ENCODE results near the gene CHRDL2. TPM values are rescaled to one million over a fixed set of nuclear protein-coding genes. Genes with fewer than 3 reads are reported as not detected.

CHRDL2 gene
- total RNA-seq, 1 experiment from 2014 or later = 0.37 TPM

DNA sequence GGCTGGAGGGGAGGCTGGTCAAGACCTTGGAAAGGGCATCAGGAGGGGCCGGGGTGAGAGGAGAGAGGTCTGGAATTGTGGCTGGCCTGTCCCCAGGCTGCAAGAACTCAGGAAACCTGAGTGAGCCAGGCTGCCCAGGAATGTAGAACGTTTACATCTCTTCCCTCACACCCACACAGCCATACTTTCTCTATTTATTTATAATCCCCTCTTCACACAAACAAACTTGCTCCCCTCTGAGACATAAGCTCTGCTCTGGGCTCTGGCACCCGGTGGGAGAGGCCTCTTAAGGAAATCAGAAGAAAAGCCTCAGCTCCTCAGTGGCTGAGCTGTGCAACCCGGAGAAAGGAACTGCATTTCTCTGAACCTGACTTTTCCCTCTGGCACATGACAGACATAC, 5.5 kb downstream of the CHRDL2 start:
- POLR2A ChIA-PET = interaction anchor here (0.9 kb wide), 1 partner anchor 24 kb away, joined by 3 read pairs; no protein-coding TSS in a partner anchor
- Mint-ChIP-seq H3K36me3 (no peaks in the 10 kb centered on the region), H3K9me3 (no peaks in the 10 kb centered on the region), H3K4me3 (no peak overlapping the region), H3K27ac (no peak overlapping the region), H3K27me3 (ENCODE audit: low read depth) (peaks cover 74% of the 10 kb centered on the region), H3K4me1 (peaks cover 12% of the 10 kb centered on the region)
- no peak for DNase-seq (ENCODE audit: low spot score)
- CTCF ChIA-PET = interaction anchor here (0.9 to 13.9 kb wide), 15 partner anchors 10 to 259 kb away, joined by 3 to 263 read pairs (median 6); partner anchors contain the start of gene RNF169
- TF ChIP-seq, protein P1, sequence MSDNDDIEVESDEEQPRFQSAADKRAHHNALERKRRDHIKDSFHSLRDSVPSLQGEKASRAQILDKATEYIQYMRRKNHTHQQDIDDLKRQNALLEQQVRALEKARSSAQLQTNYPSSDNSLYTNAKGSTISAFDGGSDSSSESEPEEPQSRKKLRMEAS (CRISPR knock-in tag; IDR thresholded peaks at IDR 0.05) = no peak
- TF ChIP-seq OVOL2 (CRISPR knock-in tag; IDR thresholded peaks at IDR 0.05; ENCODE audit: borderline replicate concordance) (no peak), FOXK1 (CRISPR knock-in tag; IDR thresholded peaks at IDR 0.05) (no peak), ZNF121 (CRISPR knock-in tag; IDR thresholded peaks at IDR 0.05) (no peak), NR2C2 (CRISPR knock-in tag; IDR thresholded peaks at IDR 0.05) (no peak), SMAD3 (CRISPR knock-in tag; IDR thresholded peaks at IDR 0.05; ENCODE audit: borderline replicate concordance) (no peak), JAZF1 (CRISPR knock-in tag; IDR thresholded peaks at IDR 0.05) (no peak), GABPB1 (CRISPR knock-in tag; IDR thresholded peaks at IDR 0.05) (no peak)
- TF ChIP-seq, protein P2, sequence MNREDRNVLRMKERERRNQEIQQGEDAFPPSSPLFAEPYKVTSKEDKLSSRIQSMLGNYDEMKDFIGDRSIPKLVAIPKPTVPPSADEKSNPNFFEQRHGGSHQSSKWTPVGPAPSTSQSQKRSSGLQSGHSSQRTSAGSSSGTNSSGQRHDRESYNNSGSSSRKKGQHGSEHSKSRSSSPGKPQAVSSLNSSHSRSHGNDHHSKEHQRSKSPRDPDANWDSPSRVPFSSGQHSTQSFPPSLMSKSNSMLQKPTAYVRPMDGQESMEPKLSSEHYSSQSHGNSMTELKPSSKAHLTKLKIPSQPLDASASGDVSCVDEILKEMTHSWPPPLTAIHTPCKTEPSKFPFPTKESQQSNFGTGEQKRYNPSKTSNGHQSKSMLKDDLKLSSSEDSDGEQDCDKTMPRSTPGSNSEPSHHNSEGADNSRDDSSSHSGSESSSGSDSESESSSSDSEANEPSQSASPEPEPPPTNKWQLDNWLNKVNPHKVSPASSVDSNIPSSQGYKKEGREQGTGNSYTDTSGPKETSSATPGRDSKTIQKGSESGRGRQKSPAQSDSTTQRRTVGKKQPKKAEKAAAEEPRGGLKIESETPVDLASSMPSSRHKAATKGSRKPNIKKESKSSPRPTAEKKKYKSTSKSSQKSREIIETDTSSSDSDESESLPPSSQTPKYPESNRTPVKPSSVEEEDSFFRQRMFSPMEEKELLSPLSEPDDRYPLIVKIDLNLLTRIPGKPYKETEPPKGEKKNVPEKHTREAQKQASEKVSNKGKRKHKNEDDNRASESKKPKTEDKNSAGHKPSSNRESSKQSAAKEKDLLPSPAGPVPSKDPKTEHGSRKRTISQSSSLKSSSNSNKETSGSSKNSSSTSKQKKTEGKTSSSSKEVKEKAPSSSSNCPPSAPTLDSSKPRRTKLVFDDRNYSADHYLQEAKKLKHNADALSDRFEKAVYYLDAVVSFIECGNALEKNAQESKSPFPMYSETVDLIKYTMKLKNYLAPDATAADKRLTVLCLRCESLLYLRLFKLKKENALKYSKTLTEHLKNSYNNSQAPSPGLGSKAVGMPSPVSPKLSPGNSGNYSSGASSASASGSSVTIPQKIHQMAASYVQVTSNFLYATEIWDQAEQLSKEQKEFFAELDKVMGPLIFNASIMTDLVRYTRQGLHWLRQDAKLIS (CRISPR knock-in tag; IDR thresholded peaks at IDR 0.05; ENCODE audit: borderline replicate concordance) = no peak
- no peak for ATAC-seq

DNA sequence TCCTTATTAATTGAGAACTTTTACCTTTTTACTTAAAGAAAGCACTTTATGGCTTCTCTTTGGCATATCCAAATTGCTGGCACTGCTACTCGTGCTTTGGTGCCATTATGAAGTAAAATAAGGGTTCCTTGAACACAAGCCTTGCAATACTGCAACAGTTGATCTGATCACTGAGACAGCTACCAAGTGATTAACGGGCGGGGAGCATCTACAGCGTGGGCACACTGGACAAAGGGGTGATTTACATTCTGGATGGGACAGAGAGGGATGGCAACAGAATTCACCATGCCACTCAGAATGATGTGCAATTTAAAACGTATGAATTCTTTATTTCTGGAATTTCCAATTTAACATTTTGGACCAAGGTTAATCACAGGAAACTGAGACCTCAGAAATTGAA, 7.7 kb downstream of the CHRDL2 start:
- H3K27ac Mint-ChIP-seq = no peak overlapping the region
- POLR2A ChIA-PET = no interaction called here
- no peaks in the 10 kb centered on the region for H3K36me3 Mint-ChIP-seq
- H3K4me3 Mint-ChIP-seq = no peak overlapping the region
- peaks cover 57% of the 10 kb centered on the region for H3K27me3 Mint-ChIP-seq (ENCODE audit: low read depth)
- H3K4me1 Mint-ChIP-seq = peaks cover 11% of the 10 kb centered on the region
- CTCF ChIA-PET = interaction anchor here (1.0 to 13.9 kb wide), 2 partner anchors 14 to 22 kb away, joined by 3 to 263 read pairs; no protein-coding TSS in a partner anchor
- H3K9me3 Mint-ChIP-seq = no peaks in the 10 kb centered on the region
- DNase-seq (ENCODE audit: low spot score) (no peak), ATAC-seq (no peak)
- TF ChIP-seq NR3C1 (CRISPR knock-in tag; conservative IDR thresholded peaks at IDR 0.05; ENCODE audit: low read depth) (no peak), TEAD1 (CRISPR knock-in tag; IDR thresholded peaks at IDR 0.05) (no peak), SOX15 (CRISPR knock-in tag; IDR thresholded peaks at IDR 0.05) (no peak), ZNF423 (CRISPR knock-in tag; IDR thresholded peaks at IDR 0.05) (no peak), TCF7 (CRISPR knock-in tag; IDR thresholded peaks at IDR 0.05; ENCODE audit: low read depth) (no peak), FOXP1 (CRISPR knock-in tag; IDR thresholded peaks at IDR 0.05; ENCODE audit: borderline replicate concordance) (no peak), SMAD4 (CRISPR knock-in tag; IDR thresholded peaks at IDR 0.05) (no peak), MXD4 (CRISPR knock-in tag; IDR thresholded peaks at IDR 0.05; ENCODE audit: borderline replicate concordance) (no peak), ZNF219 (CRISPR knock-in tag; IDR thresholded peaks at IDR 0.05; ENCODE audit: borderline replicate concordance) (no peak), ZNF138 (CRISPR knock-in tag; conservative IDR thresholded peaks at IDR 0.05) (no peak)
- TF ChIP-seq, protein P1 (CRISPR knock-in tag; IDR thresholded peaks at IDR 0.05) = no peak
- TF ChIP-seq, protein P3, sequence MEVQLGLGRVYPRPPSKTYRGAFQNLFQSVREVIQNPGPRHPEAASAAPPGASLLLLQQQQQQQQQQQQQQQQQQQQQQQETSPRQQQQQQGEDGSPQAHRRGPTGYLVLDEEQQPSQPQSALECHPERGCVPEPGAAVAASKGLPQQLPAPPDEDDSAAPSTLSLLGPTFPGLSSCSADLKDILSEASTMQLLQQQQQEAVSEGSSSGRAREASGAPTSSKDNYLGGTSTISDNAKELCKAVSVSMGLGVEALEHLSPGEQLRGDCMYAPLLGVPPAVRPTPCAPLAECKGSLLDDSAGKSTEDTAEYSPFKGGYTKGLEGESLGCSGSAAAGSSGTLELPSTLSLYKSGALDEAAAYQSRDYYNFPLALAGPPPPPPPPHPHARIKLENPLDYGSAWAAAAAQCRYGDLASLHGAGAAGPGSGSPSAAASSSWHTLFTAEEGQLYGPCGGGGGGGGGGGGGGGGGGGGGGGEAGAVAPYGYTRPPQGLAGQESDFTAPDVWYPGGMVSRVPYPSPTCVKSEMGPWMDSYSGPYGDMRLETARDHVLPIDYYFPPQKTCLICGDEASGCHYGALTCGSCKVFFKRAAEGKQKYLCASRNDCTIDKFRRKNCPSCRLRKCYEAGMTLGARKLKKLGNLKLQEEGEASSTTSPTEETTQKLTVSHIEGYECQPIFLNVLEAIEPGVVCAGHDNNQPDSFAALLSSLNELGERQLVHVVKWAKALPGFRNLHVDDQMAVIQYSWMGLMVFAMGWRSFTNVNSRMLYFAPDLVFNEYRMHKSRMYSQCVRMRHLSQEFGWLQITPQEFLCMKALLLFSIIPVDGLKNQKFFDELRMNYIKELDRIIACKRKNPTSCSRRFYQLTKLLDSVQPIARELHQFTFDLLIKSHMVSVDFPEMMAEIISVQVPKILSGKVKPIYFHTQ (CRISPR knock-in tag; IDR thresholded peaks at IDR 0.05) = no peak
- TF ChIP-seq, protein P4, sequence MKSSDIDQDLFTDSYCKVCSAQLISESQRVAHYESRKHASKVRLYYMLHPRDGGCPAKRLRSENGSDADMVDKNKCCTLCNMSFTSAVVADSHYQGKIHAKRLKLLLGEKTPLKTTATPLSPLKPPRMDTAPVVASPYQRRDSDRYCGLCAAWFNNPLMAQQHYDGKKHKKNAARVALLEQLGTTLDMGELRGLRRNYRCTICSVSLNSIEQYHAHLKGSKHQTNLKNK (CRISPR knock-in tag; IDR thresholded peaks at IDR 0.05) = no peak
- TF ChIP-seq, protein P5, sequence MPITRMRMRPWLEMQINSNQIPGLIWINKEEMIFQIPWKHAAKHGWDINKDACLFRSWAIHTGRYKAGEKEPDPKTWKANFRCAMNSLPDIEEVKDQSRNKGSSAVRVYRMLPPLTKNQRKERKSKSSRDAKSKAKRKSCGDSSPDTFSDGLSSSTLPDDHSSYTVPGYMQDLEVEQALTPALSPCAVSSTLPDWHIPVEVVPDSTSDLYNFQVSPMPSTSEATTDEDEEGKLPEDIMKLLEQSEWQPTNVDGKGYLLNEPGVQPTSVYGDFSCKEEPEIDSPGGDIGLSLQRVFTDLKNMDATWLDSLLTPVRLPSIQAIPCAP (CRISPR knock-in tag; IDR thresholded peaks at IDR 0.05) = no peak
- TF ChIP-seq, protein P6, sequence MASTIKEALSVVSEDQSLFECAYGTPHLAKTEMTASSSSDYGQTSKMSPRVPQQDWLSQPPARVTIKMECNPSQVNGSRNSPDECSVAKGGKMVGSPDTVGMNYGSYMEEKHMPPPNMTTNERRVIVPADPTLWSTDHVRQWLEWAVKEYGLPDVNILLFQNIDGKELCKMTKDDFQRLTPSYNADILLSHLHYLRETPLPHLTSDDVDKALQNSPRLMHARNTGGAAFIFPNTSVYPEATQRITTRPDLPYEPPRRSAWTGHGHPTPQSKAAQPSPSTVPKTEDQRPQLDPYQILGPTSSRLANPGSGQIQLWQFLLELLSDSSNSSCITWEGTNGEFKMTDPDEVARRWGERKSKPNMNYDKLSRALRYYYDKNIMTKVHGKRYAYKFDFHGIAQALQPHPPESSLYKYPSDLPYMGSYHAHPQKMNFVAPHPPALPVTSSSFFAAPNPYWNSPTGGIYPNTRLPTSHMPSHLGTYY (CRISPR knock-in tag; IDR thresholded peaks at IDR 0.05) = no peak

Measured in WTC11 (cell line).